Activated naive CD4-positive, alpha-beta T cell treated with anti-CD3 and anti-CD28 coated beads, Interleukin-2, amount 50 U/mL, for 72 hours (primary cell): Measurements from ENCODE around the gene PRR35. TPM values are rescaled to one million over a fixed set of nuclear protein-coding genes. Genes with fewer than 3 reads are reported as not detected.
A peak's percentile ranks its signal among the peaks of the same experiment; 100 is the strongest.

Experiments used
- ATAC-seq, 2 donors: fragments of 150-1000 bp; cut with Tn5 transposase; 2 replicates each; pipeline ENCODE4 v1.10.0; 2021; ENCODE audit warnings: mild to moderate bottlenecking in 2 of 2, moderate library complexity in 2 of 2
- DNase-seq, 2 donors: peaks; one replicate each; pipeline ENCODE4 v3.0.0; 2021 to 2022; ENCODE audit warnings: low spot score in 2 of 2
- H3K27ac Mint-ChIP-seq, 2 donors: one replicate each; pipeline ENCODE4 v1.8.0; 2022; ENCODE audit warnings: mild to moderate bottlenecking in 2 of 2, mixed read lengths in 2 of 2
- H3K36me3 Mint-ChIP-seq, 2 donors: one replicate each; pipeline ENCODE4 v1.8.0; 2022; ENCODE audit warnings: mixed read lengths in 2 of 2
- H3K9me3 Mint-ChIP-seq, 2 donors: one replicate each; pipeline ENCODE4 v1.8.0; 2022; ENCODE audit warnings: mixed read lengths in 2 of 2
- total RNA-seq, 2 donors: library from RNA; stranded (reverse); gene quantifications; one replicate each; pipeline ENCODE4 v1.2.3, GENCODE V29; 2022

The PRR35 gene
- not detected for total RNA-seq

- Mint-ChIP-seq H3K36me3 (no peaks in the 10 kb centered on the region), H3K9me3 (no peaks in the 10 kb centered on the region), H3K27ac (no peak within 1 kb of the TSS)
- DNase-seq = no peak
- ATAC-seq = no peak
Measured at GRCh38 chr16:560204-560700, at the start of gene PRR35. Gene PRR35, plus strand, starts transcription at chr16:560394. Its CDS starts 2,901 bp downstream, at chr16:563295.

GRCh38 chr16:512802-513201, 47.4 kb upstream of the PRR35 start:
- no peaks in the 10 kb centered on the region for H3K9me3 Mint-ChIP-seq
- H3K36me3 Mint-ChIP-seq = no peaks in the 10 kb centered on the region
- ATAC-seq (no peak), DNase-seq (no peak)
- H3K27ac Mint-ChIP-seq = no peak overlapping the region

- Mint-ChIP-seq H3K36me3 (no peaks in the 10 kb centered on the region), H3K9me3 (no peaks in the 10 kb centered on the region), H3K27ac (peak overlapping the region; percentile 67 to 85)
- DNase-seq (no peak), ATAC-seq (no peak)
Measured at GRCh38 chr16:513950-514349, 46.2 kb upstream of the PRR35 start.

GRCh38 chr16:515175-515938, 44.8 kb upstream of the PRR35 start:
- H3K27ac Mint-ChIP-seq = no peak overlapping the region
- ATAC-seq (no peak), DNase-seq (no peak)
- H3K36me3 Mint-ChIP-seq = no peaks in the 10 kb centered on the region
- H3K9me3 Mint-ChIP-seq = no peaks in the 10 kb centered on the region

GRCh38 chr16:515939-516226, 44.3 kb upstream of the PRR35 start:
- DNase-seq (no peak), ATAC-seq (no peak)
- H3K27ac Mint-ChIP-seq = no peak overlapping the region
- H3K9me3 Mint-ChIP-seq = no peaks in the 10 kb centered on the region
- H3K36me3 Mint-ChIP-seq = no peaks in the 10 kb centered on the region

GRCh38 chr16:516301-516700, 43.9 kb upstream of the PRR35 start:
- H3K27ac Mint-ChIP-seq = no peak overlapping the region
- ATAC-seq = no peak
- no peak for DNase-seq
- no peaks in the 10 kb centered on the region for H3K36me3 Mint-ChIP-seq
- no peaks in the 10 kb centered on the region for H3K9me3 Mint-ChIP-seq

GRCh38 chr16:518858-519257, 41.3 kb upstream of the PRR35 start:
- no peak for DNase-seq
- no peak for ATAC-seq
- Mint-ChIP-seq H3K36me3 (no peaks in the 10 kb centered on the region), H3K9me3 (no peaks in the 10 kb centered on the region), H3K27ac (no peak overlapping the region)

GRCh38 chr16:519425-519824, 40.8 kb upstream of the PRR35 start:
- no peaks in the 10 kb centered on the region for H3K9me3 Mint-ChIP-seq
- DNase-seq (no peak), ATAC-seq (no peak)
- peak overlapping the region in 1 of 2 donors; percentile 49 for H3K27ac Mint-ChIP-seq
- H3K36me3 Mint-ChIP-seq = no peaks in the 10 kb centered on the region

GRCh38 chr16:519841-520687, 40.1 kb upstream of the PRR35 start:
- peak overlapping the region in 1 of 2 donors; percentile 49 for H3K27ac Mint-ChIP-seq
- no peak for ATAC-seq
- no peaks in the 10 kb centered on the region for H3K9me3 Mint-ChIP-seq
- no peaks in the 10 kb centered on the region for H3K36me3 Mint-ChIP-seq
- no peak for DNase-seq

GRCh38 chr16:520847-521246, 39.3 kb upstream of the PRR35 start:
- DNase-seq (no peak), ATAC-seq (no peak)
- Mint-ChIP-seq H3K27ac (peak overlapping the region in 1 of 2 donors; percentile 29), H3K9me3 (no peaks in the 10 kb centered on the region), H3K36me3 (peaks cover 0 to 7% of the 10 kb centered on the region in 2 donors)

GRCh38 chr16:521381-522210, 38.6 kb upstream of the PRR35 start:
- no peaks in the 10 kb centered on the region for H3K9me3 Mint-ChIP-seq
- no peak overlapping the region for H3K27ac Mint-ChIP-seq
- DNase-seq (no peak), ATAC-seq (no peak)
- peaks cover 0 to 8% of the 10 kb centered on the region in 2 donors for H3K36me3 Mint-ChIP-seq

- H3K36me3 Mint-ChIP-seq = peaks cover 0 to 8% of the 10 kb centered on the region in 2 donors
Measured at GRCh38 chr16:522320-523096, 37.7 kb upstream of the PRR35 start.

GRCh38 chr16:523097-523741, 37.0 kb upstream of the PRR35 start:
- Mint-ChIP-seq H3K9me3 (no peaks in the 10 kb centered on the region), H3K36me3 (peaks cover 0 to 8% of the 10 kb centered on the region in 2 donors), H3K27ac (peak overlapping the region; percentile 84 to 87)
- no peak for ATAC-seq
- DNase-seq = no peak

More at GRCh38 chr16:522320-523096, 37.7 kb upstream of the PRR35 start:
- H3K9me3 Mint-ChIP-seq = no peaks in the 10 kb centered on the region
- DNase-seq (no peak), ATAC-seq (no peak)
- peak overlapping the region; percentile 84 to 87 for H3K27ac Mint-ChIP-seq

- DNase-seq (no peak), ATAC-seq (no peak)
- Mint-ChIP-seq H3K27ac (peak overlapping the region; percentile 84 to 100), H3K9me3 (no peaks in the 10 kb centered on the region), H3K36me3 (peaks cover 4 to 12% of the 10 kb centered on the region in 2 donors)
Measured at GRCh38 chr16:524274-525040, 35.7 kb upstream of the PRR35 start.

GRCh38 chr16:525123-525519, 35.1 kb upstream of the PRR35 start:
- peak in 1 of 2 donors; percentile 4 for ATAC-seq

More at GRCh38 chr16:525123-525519, 35.1 kb upstream of the PRR35 start:
- peaks cover 8 to 12% of the 10 kb centered on the region in 2 donors for H3K36me3 Mint-ChIP-seq
- H3K27ac Mint-ChIP-seq = peak overlapping the region; percentile 84 to 100
- no peaks in the 10 kb centered on the region for H3K9me3 Mint-ChIP-seq
- DNase-seq = no peak
